Liver (tissue), 9 donors: ENCODE results near the gene NIF3L1. TPM values are rescaled to one million over a fixed set of nuclear protein-coding genes. Genes with fewer than 3 reads are reported as not detected.

Experiments
- DNase-seq: peaks from one replicate; pipeline ENCODE4 v3.0.0-alpha.2; 2017; ENCODE audit warnings: low spot score
- H3K27ac ChIP-seq, 2 donors: one replicate each; pipeline ENCODE4 v1.7.0; 2013; ENCODE audit warnings: inconsistent platforms in 2 of 2, low read length in 2 of 2, control low read depth in 1 of 2, low read depth in 1 of 2, mild to moderate bottlenecking in 1 of 2
- H3K27me3 ChIP-seq, 4 donors: one replicate each; pipeline versions ENCODE4 v1.6.1 to v1.7.0; 2013; ENCODE audit warnings: low read length in 3 of 4, inconsistent platforms in 1 of 4, mild to moderate bottlenecking in 1 of 4, moderate library complexity in 1 of 4; ENCODE audit not compliant: control insufficient read depth in 4 of 4, insufficient read depth in 4 of 4
- H3K36me3 ChIP-seq, 4 donors: one replicate each; pipeline versions ENCODE4 v1.6.1 to v1.7.0; 2013; ENCODE audit warnings: low read length in 3 of 4, mild to moderate bottlenecking in 3 of 4, low read depth in 1 of 4, moderate library complexity in 1 of 4; ENCODE audit not compliant: control insufficient read depth in 4 of 4, insufficient read depth in 3 of 4
- H3K4me1 ChIP-seq, 4 donors: one replicate each; pipeline versions ENCODE4 v1.6.1 to v1.7.0; 2013; ENCODE audit warnings: low read length in 3 of 4, mild to moderate bottlenecking in 3 of 4, moderate library complexity in 1 of 4; ENCODE audit not compliant: control insufficient read depth in 4 of 4, insufficient read depth in 4 of 4
- H3K4me3 ChIP-seq, 3 donors: one replicate each; pipeline versions ENCODE4 v1.6.1 to v1.7.0; 2013; ENCODE audit warnings: low read length in 3 of 3, control low read depth in 1 of 3, low read depth in 1 of 3, mild to moderate bottlenecking in 1 of 3
- H3K9ac ChIP-seq, 2 donors: one replicate each; pipeline ENCODE4 v1.7.0; 2013; ENCODE audit warnings: low read length in 2 of 2, mild to moderate bottlenecking in 2 of 2, moderate library complexity in 2 of 2, control low read depth in 1 of 2, low read depth in 1 of 2
- H3K9me3 ChIP-seq, 4 donors: one replicate each; pipeline versions ENCODE4 v1.6.1 to v1.7.0; 2013; ENCODE audit warnings: low read length in 3 of 4; ENCODE audit not compliant: control insufficient read depth in 4 of 4
- EGR1 ChIP-seq, 2 donors: IDR thresholded peaks; 2 replicates each; pipeline ENCODE4 v1.6.1; 2016 to 2018; ENCODE audit warnings: antibody characterized with exemption in 2 of 2, low read depth in 2 of 2
- FOXA1 ChIP-seq: IDR thresholded peaks from 2 replicates; pipeline ENCODE4 v1.6.1; 2016; ENCODE audit warnings: antibody characterized with exemption
- FOXA2 ChIP-seq: IDR thresholded peaks from 2 replicates; pipeline ENCODE4 v1.6.1; 2016; ENCODE audit warnings: antibody characterized with exemption
- GABPA ChIP-seq, 2 donors: IDR thresholded peaks in 1 of 2; conservative IDR thresholded peaks in 1 of 2; 2 replicates each; pipeline ENCODE4 v1.6.1; 2016; ENCODE audit warnings: antibody characterized with exemption in 2 of 2, mild to moderate bottlenecking in 1 of 2, moderate library complexity in 1 of 2
- HNF4A ChIP-seq, 2 donors: conservative IDR thresholded peaks; 2 replicates each; pipeline ENCODE4 v1.6.1; 2016; ENCODE audit warnings: antibody characterized with exemption in 2 of 2, mild to moderate bottlenecking in 2 of 2
- HNF4G ChIP-seq: IDR thresholded peaks from 2 replicates; pipeline ENCODE4 v1.6.1; 2016; ENCODE audit warnings: antibody characterized with exemption
- JUND ChIP-seq, 2 donors: IDR thresholded peaks; 2 replicates each; pipeline ENCODE4 v1.6.1; 2016; ENCODE audit warnings: antibody characterized with exemption in 2 of 2
- NR2F2 ChIP-seq: IDR thresholded peaks from 2 replicates; pipeline ENCODE4 v1.6.1; 2016; ENCODE audit warnings: antibody characterized with exemption
- RAD21 ChIP-seq, 2 donors: IDR thresholded peaks; 2 replicates each; pipeline ENCODE4 v1.6.1; 2016; ENCODE audit warnings: antibody characterized with exemption in 2 of 2, mild to moderate bottlenecking in 2 of 2
- RXRA ChIP-seq, 2 donors: IDR thresholded peaks; 2 replicates each; pipeline ENCODE4 v1.6.1; 2017 to 2018; ENCODE audit warnings: antibody characterized with exemption in 2 of 2, mild to moderate bottlenecking in 1 of 2
- SP1 ChIP-seq: IDR thresholded peaks from 2 replicates; pipeline ENCODE4 v1.6.1; 2018; ENCODE audit warnings: antibody characterized with exemption, mild to moderate bottlenecking
- TAF1 ChIP-seq: conservative IDR thresholded peaks from 2 replicates; pipeline ENCODE4 v1.6.1; 2016; ENCODE audit warnings: antibody characterized with exemption, mild to moderate bottlenecking
- YY1 ChIP-seq: IDR thresholded peaks from 2 replicates; pipeline ENCODE4 v1.6.1; 2016; ENCODE audit warnings: antibody characterized with exemption, mild to moderate bottlenecking
- WGBS: extraction: QIAGEN DNeasy Blood & Tissue Kit; methylation state at CpG from one replicate; pipeline ENCODE4 v1.1.7; 2013; 5-methylcytosine and 5-hydroxymethylcytosine counted together
- polyA plus RNA-seq, 2 donors: library from polyadenylated mRNA; stranded (reverse) in 1 of 2; unstranded in 1 of 2; fragments of 200-250 nt in 1 of 2; fragments of >200 nt in 1 of 2; fragmentation: Nextera tagmentation in 1 of 2; extraction: Ambion mirVana in 1 of 2; gene quantifications; one replicate each; pipeline versions ENCODE4 v1.2.1 to v1.2.3, GENCODE V29; 2013 to 2015
- total RNA-seq, 2 donors: library from RNA; depleted of rRNA; stranded (reverse); fragments of >200 nt; gene quantifications; one replicate each; pipeline ENCODE4 v1.2.3, GENCODE V29; 2014
- TF ChIP-seq, protein P1 (sequence below): fragments of 150-350 bp; IDR thresholded peaks from 2 replicates; pipeline ENCODE4 v1.5.1; 2017; ENCODE audit warnings: improper control_type of control experiment, low read depth, low read length; ENCODE audit not compliant: missing input control
- TF ChIP-seq, protein P2 (sequence below): IDR thresholded peaks from 2 replicates; pipeline ENCODE4 v1.6.1; 2016; ENCODE audit warnings: antibody characterized with exemption
- TF ChIP-seq, protein P3 (sequence below): IDR thresholded peaks from 2 replicates; pipeline ENCODE4 v1.6.1; 2016; ENCODE audit warnings: antibody characterized with exemption, mild to moderate bottlenecking
- TF ChIP-seq, protein P4 (sequence below): IDR thresholded peaks from 2 replicates; pipeline ENCODE4 v1.6.1; 2016; ENCODE audit warnings: antibody characterized with exemption
- TF ChIP-seq, protein P5 (sequence below): IDR thresholded peaks from 2 replicates; pipeline ENCODE4 v1.6.1; 2016; ENCODE audit warnings: antibody characterized with exemption
- donor health status: healthy.
- donor health status: healthy.
- donor health status: healthy.
- donor health status: healthy.
- donor health status: healthy.

Gene NIF3L1
- total and polyA plus RNA-seq, 4 donors = 13.2 to 20.7 (median 16.5) TPM

DNA sequence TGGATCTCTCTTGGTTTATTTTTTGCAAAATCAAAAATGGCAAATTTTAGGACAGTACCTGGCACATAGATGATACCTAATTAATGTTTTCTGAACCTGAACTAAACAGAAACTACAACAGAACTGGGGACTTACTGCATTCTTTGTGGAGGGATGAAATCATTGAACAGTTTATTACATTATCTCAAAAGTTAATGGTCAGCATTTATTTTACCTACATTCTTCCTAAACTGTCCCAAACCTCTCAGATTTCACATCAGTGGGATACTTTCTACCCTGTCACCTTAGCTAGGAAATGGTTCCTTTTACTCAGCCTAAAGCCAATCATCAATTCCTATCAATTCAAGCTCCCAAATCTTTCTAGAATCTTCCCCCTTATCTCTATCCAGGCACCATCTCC is 10.3 kb downstream of the NIF3L1 start:
- no peaks in the 10 kb centered on the region for H3K27me3 ChIP-seq
- H3K4me1 ChIP-seq = no peaks in the 10 kb centered on the region
- H3K4me3 ChIP-seq = no peak overlapping the region
- H3K36me3 ChIP-seq = peaks cover 7 to 39% (median 27%) of the 10 kb centered on the region in 4 donors
- DNase-seq = no peak
- no peak overlapping the region for H3K27ac ChIP-seq
- no peak for TF ChIP-seq SP1
- TF ChIP-seq GABPA (IDR thresholded peaks at IDR 0.05 in 1 of 2, conservative IDR thresholded peaks at IDR 0.05 in 1 of 2) = no peak
- no peak for TF ChIP-seq FOXA1
- no peak for TF ChIP-seq JUND (IDR thresholded peaks at IDR 0.05)
- no peak for TF ChIP-seq RXRA (IDR thresholded peaks at IDR 0.05)
- no peak for TF ChIP-seq EGR1 (IDR thresholded peaks at IDR 0.05; ENCODE audit: low read depth in 2 of 2)
- no peak for TF ChIP-seq YY1
- TF ChIP-seq, protein P1, sequence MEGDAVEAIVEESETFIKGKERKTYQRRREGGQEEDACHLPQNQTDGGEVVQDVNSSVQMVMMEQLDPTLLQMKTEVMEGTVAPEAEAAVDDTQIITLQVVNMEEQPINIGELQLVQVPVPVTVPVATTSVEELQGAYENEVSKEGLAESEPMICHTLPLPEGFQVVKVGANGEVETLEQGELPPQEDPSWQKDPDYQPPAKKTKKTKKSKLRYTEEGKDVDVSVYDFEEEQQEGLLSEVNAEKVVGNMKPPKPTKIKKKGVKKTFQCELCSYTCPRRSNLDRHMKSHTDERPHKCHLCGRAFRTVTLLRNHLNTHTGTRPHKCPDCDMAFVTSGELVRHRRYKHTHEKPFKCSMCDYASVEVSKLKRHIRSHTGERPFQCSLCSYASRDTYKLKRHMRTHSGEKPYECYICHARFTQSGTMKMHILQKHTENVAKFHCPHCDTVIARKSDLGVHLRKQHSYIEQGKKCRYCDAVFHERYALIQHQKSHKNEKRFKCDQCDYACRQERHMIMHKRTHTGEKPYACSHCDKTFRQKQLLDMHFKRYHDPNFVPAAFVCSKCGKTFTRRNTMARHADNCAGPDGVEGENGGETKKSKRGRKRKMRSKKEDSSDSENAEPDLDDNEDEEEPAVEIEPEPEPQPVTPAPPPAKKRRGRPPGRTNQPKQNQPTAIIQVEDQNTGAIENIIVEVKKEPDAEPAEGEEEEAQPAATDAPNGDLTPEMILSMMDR = no peak
- no peak overlapping the region for H3K9ac ChIP-seq
- no peaks in the 10 kb centered on the region for H3K9me3 ChIP-seq

DNA sequence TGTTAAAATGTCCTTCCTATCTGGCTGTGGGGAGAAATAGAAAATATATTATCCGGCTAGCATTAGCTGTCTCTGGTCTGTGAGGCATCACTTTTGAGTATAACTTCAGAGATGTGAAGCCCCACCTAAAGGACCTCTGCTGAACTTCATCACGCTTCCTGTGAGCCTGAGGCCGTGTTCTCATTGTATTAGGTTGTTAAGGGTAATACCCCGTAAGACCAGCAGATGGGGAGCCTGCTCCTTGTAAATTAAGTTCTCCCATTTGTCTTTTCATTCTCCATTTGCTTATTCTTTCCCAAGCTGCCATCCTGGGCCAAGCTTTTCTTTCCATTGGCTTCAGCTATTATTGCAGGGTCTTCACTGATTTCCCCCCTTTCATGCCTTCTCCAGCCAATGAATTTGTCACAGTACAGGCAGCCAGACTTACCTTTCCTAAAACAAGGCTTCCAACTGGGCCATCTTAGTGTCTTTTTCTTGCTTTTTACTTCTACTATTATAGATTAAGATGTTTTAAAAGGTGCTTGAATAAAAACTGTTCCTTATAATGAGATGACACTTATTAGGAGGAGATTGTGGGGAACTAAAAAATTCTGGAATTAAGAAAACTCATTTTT is 12.4 kb downstream of the NIF3L1 start:
- Histone ChIP-seq H3K4me1 (no peaks in the 10 kb centered on the region), H3K4me3 (no peak overlapping the region), H3K27me3 (no peaks in the 10 kb centered on the region), H3K36me3 (peaks cover 4 to 29% (median 20%) of the 10 kb centered on the region in 4 donors), H3K27ac (no peak overlapping the region), H3K9me3 (no peaks in the 10 kb centered on the region), H3K9ac (no peak overlapping the region)
- 15% methylated on average over 4 of the region's 4 CpGs for WGBS
- DNase-seq = peak; percentile 53
- TF ChIP-seq EGR1 (IDR thresholded peaks at IDR 0.05; ENCODE audit: low read depth in 2 of 2) (no peak), SP1 (no peak), RAD21 (IDR thresholded peaks at IDR 0.05) (peak; percentile 91 to 95), HNF4G (no peak), YY1 (peak; percentile 26), FOXA2 (no peak), TAF1 (no peak), RXRA (IDR thresholded peaks at IDR 0.05) (peak in 1 of 2 donors; percentile 42), HNF4A (conservative IDR thresholded peaks at IDR 0.05) (no peak), FOXA1 (no peak), GABPA (IDR thresholded peaks at IDR 0.05 in 1 of 2, conservative IDR thresholded peaks at IDR 0.05 in 1 of 2) (no peak), NR2F2 (no peak), JUND (IDR thresholded peaks at IDR 0.05) (no peak)
- TF ChIP-seq, protein P2, sequence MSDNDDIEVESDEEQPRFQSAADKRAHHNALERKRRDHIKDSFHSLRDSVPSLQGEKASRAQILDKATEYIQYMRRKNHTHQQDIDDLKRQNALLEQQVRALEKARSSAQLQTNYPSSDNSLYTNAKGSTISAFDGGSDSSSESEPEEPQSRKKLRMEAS = no peak
- TF ChIP-seq, protein P3, sequence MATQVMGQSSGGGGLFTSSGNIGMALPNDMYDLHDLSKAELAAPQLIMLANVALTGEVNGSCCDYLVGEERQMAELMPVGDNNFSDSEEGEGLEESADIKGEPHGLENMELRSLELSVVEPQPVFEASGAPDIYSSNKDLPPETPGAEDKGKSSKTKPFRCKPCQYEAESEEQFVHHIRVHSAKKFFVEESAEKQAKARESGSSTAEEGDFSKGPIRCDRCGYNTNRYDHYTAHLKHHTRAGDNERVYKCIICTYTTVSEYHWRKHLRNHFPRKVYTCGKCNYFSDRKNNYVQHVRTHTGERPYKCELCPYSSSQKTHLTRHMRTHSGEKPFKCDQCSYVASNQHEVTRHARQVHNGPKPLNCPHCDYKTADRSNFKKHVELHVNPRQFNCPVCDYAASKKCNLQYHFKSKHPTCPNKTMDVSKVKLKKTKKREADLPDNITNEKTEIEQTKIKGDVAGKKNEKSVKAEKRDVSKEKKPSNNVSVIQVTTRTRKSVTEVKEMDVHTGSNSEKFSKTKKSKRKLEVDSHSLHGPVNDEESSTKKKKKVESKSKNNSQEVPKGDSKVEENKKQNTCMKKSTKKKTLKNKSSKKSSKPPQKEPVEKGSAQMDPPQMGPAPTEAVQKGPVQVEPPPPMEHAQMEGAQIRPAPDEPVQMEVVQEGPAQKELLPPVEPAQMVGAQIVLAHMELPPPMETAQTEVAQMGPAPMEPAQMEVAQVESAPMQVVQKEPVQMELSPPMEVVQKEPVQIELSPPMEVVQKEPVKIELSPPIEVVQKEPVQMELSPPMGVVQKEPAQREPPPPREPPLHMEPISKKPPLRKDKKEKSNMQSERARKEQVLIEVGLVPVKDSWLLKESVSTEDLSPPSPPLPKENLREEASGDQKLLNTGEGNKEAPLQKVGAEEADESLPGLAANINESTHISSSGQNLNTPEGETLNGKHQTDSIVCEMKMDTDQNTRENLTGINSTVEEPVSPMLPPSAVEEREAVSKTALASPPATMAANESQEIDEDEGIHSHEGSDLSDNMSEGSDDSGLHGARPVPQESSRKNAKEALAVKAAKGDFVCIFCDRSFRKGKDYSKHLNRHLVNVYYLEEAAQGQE = no peak
- TF ChIP-seq, protein P4, sequence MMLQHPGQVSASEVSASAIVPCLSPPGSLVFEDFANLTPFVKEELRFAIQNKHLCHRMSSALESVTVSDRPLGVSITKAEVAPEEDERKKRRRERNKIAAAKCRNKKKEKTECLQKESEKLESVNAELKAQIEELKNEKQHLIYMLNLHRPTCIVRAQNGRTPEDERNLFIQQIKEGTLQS = no peak
- TF ChIP-seq, protein P1 = peak; percentile 86
- TF ChIP-seq, protein P5, sequence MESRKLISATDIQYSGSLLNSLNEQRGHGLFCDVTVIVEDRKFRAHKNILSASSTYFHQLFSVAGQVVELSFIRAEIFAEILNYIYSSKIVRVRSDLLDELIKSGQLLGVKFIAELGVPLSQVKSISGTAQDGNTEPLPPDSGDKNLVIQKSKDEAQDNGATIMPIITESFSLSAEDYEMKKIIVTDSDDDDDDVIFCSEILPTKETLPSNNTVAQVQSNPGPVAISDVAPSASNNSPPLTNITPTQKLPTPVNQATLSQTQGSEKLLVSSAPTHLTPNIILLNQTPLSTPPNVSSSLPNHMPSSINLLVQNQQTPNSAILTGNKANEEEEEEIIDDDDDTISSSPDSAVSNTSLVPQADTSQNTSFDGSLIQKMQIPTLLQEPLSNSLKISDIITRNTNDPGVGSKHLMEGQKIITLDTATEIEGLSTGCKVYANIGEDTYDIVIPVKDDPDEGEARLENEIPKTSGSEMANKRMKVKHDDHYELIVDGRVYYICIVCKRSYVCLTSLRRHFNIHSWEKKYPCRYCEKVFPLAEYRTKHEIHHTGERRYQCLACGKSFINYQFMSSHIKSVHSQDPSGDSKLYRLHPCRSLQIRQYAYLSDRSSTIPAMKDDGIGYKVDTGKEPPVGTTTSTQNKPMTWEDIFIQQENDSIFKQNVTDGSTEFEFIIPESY = no peak
